PC-9 (cell line): ENCODE measurements around the gene VOPP1. TPM values are rescaled to one million over a fixed set of nuclear protein-coding genes. Genes with fewer than 3 reads are reported as not detected.

Experiments used
- BruUV-seq: library from RNA; stranded (reverse); fragments of 400-500 nt; replicated peaks from 2 replicates; lab custom pipeline; 2021; lab: Mats Ljungman, UMichigan
- CTCF ChIA-PET: fragments of 300-600 bp; sonication (Branson Sonifier 250); formaldehyde crosslinking; loops from one replicate; lab custom pipeline; 2022; ENCODE audit warnings: antibody characterized with exemption; lab: Charles Lee
- POLR2A ChIA-PET: fragments of 300-600 bp; sonication (Branson Sonifier 250); formaldehyde crosslinking; loops from one replicate; lab custom pipeline; 2022; ENCODE audit warnings: antibody characterized with exemption; ENCODE audit not compliant: unreplicated experiment; lab: Charles Lee
- DNase-seq, 2 experiments: peaks; one replicate each; pipeline versions ENCODE4 v3.0.0 to v3.0.0-alpha.2; 2015 to 2022; ENCODE audit warnings: mixed read lengths in 1 of 2
- H2AFZ ChIP-seq: fragments of 200-600 bp; sonication (generic); 2 replicates; pipeline ENCODE4 v1.8.1; 2017; ENCODE audit warnings: antibody characterized with exemption
- H3F3A ChIP-seq: fragments of 200-600 bp; sonication (generic); 2 replicates; pipeline ENCODE4 v1.8.1; 2017; ENCODE audit warnings: antibody characterized with exemption, mild to moderate bottlenecking, low read depth; ENCODE audit not compliant: insufficient read depth
- H3K27ac ChIP-seq: fragments of 200-600 bp; sonication (generic); 2 replicates; pipeline ENCODE4 v1.6.1; 2016; ENCODE audit warnings: mixed run types
- H3K27me3 ChIP-seq: fragments of 200-600 bp; sonication (generic); 2 replicates; pipeline ENCODE4 v1.6.1; 2016; ENCODE audit warnings: low read depth, mixed run types; ENCODE audit not compliant: insufficient read depth
- H3K36me3 ChIP-seq: fragments of 200-600 bp; sonication (generic); 2 replicates; pipeline ENCODE4 v1.6.1; 2016; ENCODE audit warnings: low read depth, mixed run types
- H3K4me1 ChIP-seq: fragments of 200-600 bp; sonication (generic); replicated peaks from 2 replicates; pipeline ENCODE4 v1.6.1; 2016; ENCODE audit warnings: mixed run types; ENCODE audit not compliant: insufficient read depth
- H3K4me2 ChIP-seq: fragments of 200-600 bp; sonication (generic); 2 replicates; pipeline ENCODE4 v1.6.1; 2017; ENCODE audit warnings: mixed run types
- H3K4me3 ChIP-seq: fragments of 200-600 bp; sonication (generic); 2 replicates; pipeline ENCODE4 v1.6.1; 2016; ENCODE audit warnings: mixed run types
- H3K79me2 ChIP-seq: fragments of 200-600 bp; sonication (generic); 2 replicates; pipeline ENCODE4 v1.6.1; 2017; ENCODE audit warnings: low read depth, mixed run types
- H3K9me2 ChIP-seq: fragments of 200-600 bp; sonication (generic); 2 replicates; pipeline ENCODE4 v1.8.1; 2017; ENCODE audit warnings: mild to moderate bottlenecking; ENCODE audit not compliant: insufficient read depth
- H3K9me3 ChIP-seq: fragments of 200-600 bp; sonication (generic); 2 replicates; pipeline ENCODE4 v1.8.1; 2016; ENCODE audit warnings: low read depth; ENCODE audit not compliant: insufficient read depth
- H4K20me1 ChIP-seq: fragments of 200-600 bp; sonication (generic); 2 replicates; pipeline ENCODE4 v1.8.1; 2017; ENCODE audit not compliant: insufficient read depth
- EZH2 ChIP-seq: fragments of 200-600 bp; sonication (generic); IDR thresholded peaks from 2 replicates; pipeline ENCODE4 v1.8.0; 2017; ENCODE audit warnings: antibody characterized with exemption, low read depth
- intact Hi-C: fragments of 100-400 bp; cut with micrococcal nuclease; formaldehyde crosslinking; loops from one replicate; pipeline ENCODE4 v1.10.0; 2022; ENCODE audit not compliant: unreplicated experiment
- total RNA-seq: library from RNA; stranded (reverse); gene quantifications from 2 replicates; pipeline ENCODE4 v1.2.3, GENCODE V29; 2021
- TF ChIP-seq, protein P1 (sequence below): fragments of 200-600 bp; sonication (generic); conservative IDR thresholded peaks from 2 replicates; pipeline ENCODE4 v1.6.1; 2017; ENCODE audit warnings: mixed run types, antibody characterized with exemption, mild to moderate bottlenecking, moderate library complexity

VOPP1 gene
- total RNA-seq, 1 experiment from 2014 or later = 207 TPM

- H3K27me3 ChIP-seq = no peaks in the 10 kb centered on the region
- H3K4me1 ChIP-seq = no peaks in the 10 kb centered on the region
- H3K4me2 ChIP-seq = no peak overlapping the region
- no peaks in the 10 kb centered on the region for H3K79me2 ChIP-seq
- BruUV-seq = no TSS peak
- no peak for DNase-seq
- no peaks in the 10 kb centered on the region for H3K9me2 ChIP-seq
- H3F3A ChIP-seq = no peaks in the 10 kb centered on the region
- no peak overlapping the region for H2AFZ ChIP-seq
- H3K9me3 ChIP-seq = no peaks in the 10 kb centered on the region
- H4K20me1 ChIP-seq = no peaks in the 10 kb centered on the region
- no peak overlapping the region for H3K27ac ChIP-seq
- TF ChIP-seq EZH2 = no peak
- TF ChIP-seq, protein P1, sequence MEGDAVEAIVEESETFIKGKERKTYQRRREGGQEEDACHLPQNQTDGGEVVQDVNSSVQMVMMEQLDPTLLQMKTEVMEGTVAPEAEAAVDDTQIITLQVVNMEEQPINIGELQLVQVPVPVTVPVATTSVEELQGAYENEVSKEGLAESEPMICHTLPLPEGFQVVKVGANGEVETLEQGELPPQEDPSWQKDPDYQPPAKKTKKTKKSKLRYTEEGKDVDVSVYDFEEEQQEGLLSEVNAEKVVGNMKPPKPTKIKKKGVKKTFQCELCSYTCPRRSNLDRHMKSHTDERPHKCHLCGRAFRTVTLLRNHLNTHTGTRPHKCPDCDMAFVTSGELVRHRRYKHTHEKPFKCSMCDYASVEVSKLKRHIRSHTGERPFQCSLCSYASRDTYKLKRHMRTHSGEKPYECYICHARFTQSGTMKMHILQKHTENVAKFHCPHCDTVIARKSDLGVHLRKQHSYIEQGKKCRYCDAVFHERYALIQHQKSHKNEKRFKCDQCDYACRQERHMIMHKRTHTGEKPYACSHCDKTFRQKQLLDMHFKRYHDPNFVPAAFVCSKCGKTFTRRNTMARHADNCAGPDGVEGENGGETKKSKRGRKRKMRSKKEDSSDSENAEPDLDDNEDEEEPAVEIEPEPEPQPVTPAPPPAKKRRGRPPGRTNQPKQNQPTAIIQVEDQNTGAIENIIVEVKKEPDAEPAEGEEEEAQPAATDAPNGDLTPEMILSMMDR = no peak
- ChIA-PET POLR2A (no interaction called here), CTCF (no interaction called here)
- intact Hi-C loops = loop anchor here (5.0 to 10.0 kb wide), 6 partner anchors 66 to 578 kb away; partner anchors contain the start of genes NIPSNAP2 and VOPP1
- H3K36me3 ChIP-seq = no peaks in the 10 kb centered on the region
- H3K4me3 ChIP-seq = no peak overlapping the region
These were observed 135.8 kb downstream of the VOPP1 start for GRCh38 chr7:55436457-55436856.

DNA sequence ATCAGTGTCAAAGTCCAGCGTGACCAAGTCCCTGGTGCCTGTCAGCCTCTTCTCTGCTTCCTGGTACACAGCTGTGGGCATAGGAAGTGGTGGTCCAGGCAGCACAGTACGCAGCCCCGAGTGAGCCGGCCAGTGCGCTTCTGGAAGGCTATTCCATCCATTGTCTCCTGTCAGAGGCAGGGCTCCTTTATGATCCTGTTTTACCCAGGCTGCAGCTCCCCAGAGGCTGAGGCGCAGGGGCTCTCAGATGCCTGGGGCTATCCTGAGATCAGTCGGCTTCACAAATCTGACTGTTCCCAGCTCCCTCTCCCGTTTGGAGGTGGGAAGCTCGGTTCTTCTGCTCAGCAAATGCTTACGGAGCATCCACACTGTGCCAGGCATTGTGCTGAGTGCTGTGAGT is 136.8 kb downstream of the VOPP1 start:
- no peak overlapping the region for H3K4me3 ChIP-seq
- no peak overlapping the region for H2AFZ ChIP-seq
- no peaks in the 10 kb centered on the region for H3K9me2 ChIP-seq
- no TSS peak for BruUV-seq
- ChIA-PET CTCF (interaction anchor here (0.6 kb wide), 1 partner anchor 293 kb away, joined by 10 read pairs; no protein-coding TSS in a partner anchor), POLR2A (no interaction called here)
- no peak overlapping the region for H3K27ac ChIP-seq
- TF ChIP-seq EZH2 = no peak
- TF ChIP-seq, protein P1 = no peak
- H3K4me1 ChIP-seq = no peaks in the 10 kb centered on the region
- H3K36me3 ChIP-seq = no peaks in the 10 kb centered on the region
- H3K27me3 ChIP-seq = no peaks in the 10 kb centered on the region
- no peaks in the 10 kb centered on the region for H3F3A ChIP-seq
- no peaks in the 10 kb centered on the region for H3K79me2 ChIP-seq
- no peaks in the 10 kb centered on the region for H3K9me3 ChIP-seq
- no peak for DNase-seq
- H3K4me2 ChIP-seq = no peak overlapping the region
- H4K20me1 ChIP-seq = no peaks in the 10 kb centered on the region
- intact Hi-C loops = loop anchor here (5.0 to 10.0 kb wide), 6 partner anchors 67 to 579 kb away; partner anchors contain the start of genes NIPSNAP2 and VOPP1

DNA sequence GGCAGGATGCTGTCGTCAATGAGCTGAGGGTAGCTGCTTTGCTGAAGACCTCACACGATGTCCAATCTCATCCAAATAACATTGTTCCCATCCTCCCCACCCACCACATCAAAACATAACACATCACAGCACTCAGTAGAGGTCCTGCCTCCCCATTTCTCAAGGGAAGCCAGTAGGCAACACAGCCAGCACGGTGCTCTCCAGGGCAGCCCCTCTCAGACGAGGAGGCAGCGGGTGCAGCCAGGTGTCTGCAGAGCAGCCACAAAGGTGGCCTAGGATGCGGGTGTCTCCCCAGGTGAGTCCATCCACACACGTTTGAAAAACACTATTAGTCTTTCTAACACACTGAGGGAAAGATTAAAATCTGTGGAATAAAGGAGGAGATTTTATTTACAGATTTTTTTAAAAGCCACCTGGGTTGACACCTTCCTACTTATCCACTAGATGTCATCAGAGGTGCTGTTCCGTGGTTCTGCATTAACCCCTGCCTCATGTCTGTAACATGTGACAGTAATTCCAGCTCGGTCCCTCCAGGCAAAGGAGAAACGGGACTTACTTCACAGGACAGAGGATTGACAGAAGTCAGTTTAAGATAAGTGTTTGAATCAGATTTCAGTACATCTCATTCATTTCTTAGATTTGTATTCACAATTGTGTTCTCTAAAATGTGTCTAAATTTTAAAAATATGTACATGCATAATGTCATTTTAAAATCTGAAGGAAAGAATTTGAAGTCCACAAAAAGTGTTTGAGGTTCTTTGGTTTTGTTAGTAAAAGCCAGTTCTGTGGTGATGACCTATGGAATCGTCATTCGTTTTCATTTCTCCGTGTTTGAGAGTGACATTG is 139.1 kb downstream of the VOPP1 start:
- Histone ChIP-seq H3K4me1 (no peaks in the 10 kb centered on the region), H3K79me2 (no peaks in the 10 kb centered on the region), H4K20me1 (no peaks in the 10 kb centered on the region), H3K27ac (no peak overlapping the region), H3K9me2 (no peaks in the 10 kb centered on the region), H3F3A (no peaks in the 10 kb centered on the region), H2AFZ (no peak overlapping the region), H3K36me3 (no peaks in the 10 kb centered on the region), H3K4me3 (no peak overlapping the region), H3K4me2 (no peak overlapping the region), H3K27me3 (no peaks in the 10 kb centered on the region), H3K9me3 (no peaks in the 10 kb centered on the region)
- CTCF ChIA-PET = no interaction called here
- POLR2A ChIA-PET = interaction anchor here (0.7 kb wide), 1 partner anchor 516 kb away, joined by 4 read pairs; no protein-coding TSS in a partner anchor
- no TSS peak for BruUV-seq
- TF ChIP-seq, protein P1 = peak; percentile 93
- no peak for TF ChIP-seq EZH2
- intact Hi-C loops = loop anchor here (1.0 to 10.0 kb wide), 7 partner anchors 142 to 641 kb away; partner anchors contain the start of genes NIPSNAP2 and VOPP1
- peak; percentile 47 to 79 for DNase-seq
